ENCODE measurements around the gene WDR27. TPM values are rescaled to one million over a fixed set of nuclear protein-coding genes. Genes with fewer than 3 reads are reported as not detected.

Gene WDR27
- total and polyA plus RNA-seq, 10 of the 15 experiments (the other 5 are each of a cell fraction or from before 2014, with no cell fraction given) = 1.9 to 33.2 (median 19.0) TPM

- BruUV-seq (replicated peaks) = no TSS peak
- in situ Hi-C loops (cut with MboI) = no loop called here
- 20% methylated on average over 4 of the region's 4 CpGs for WGBS (ENCODE audit: insufficient coverage, insufficient replicate concordance, low lambda C conversion rate, missing lambda C conversion rate)
Observed at GRCh38 chr6:169409742-169410312, 292.0 kb downstream of the WDR27 start.

More at GRCh38 chr6:169409742-169410312, 292.0 kb downstream of the WDR27 start:
- Histone ChIP-seq H2AFZ (ENCODE audit: control insufficient read depth, low read depth, low read length) (no peak overlapping the region), H3K27ac (ENCODE audit: control insufficient read depth, insufficient read depth) (no peak overlapping the region), H3K9ac (ENCODE audit: control insufficient read depth, insufficient read depth, low read length) (no peak overlapping the region), H3K9me3 (replicated peaks; ENCODE audit: control insufficient read depth, insufficient read depth, low read length) (no peaks in the 10 kb centered on the region; the same call in 2 of the 3 replicates), H3K4me3 (no peak overlapping the region), H3K36me3 (ENCODE audit: control insufficient read depth in 2 of 2, insufficient read depth in 2 of 2, low read length in 1 of 2) (no peaks in the 10 kb centered on the region), H3K27me3 (replicated peaks in 1 of 2; ENCODE audit: control insufficient read depth in 2 of 2, insufficient read depth in 2 of 2, low read length in 1 of 2) (no peaks in the 10 kb centered on the region), H3K79me2 (ENCODE audit: control insufficient read depth, insufficient read depth, low read length) (no peaks in the 10 kb centered on the region), H3K4me2 (ENCODE audit: control insufficient read depth, insufficient read depth) (no peak overlapping the region), H4K20me1 (ENCODE audit: control insufficient read depth, insufficient read depth) (no peaks in the 10 kb centered on the region), H3K4me1 (ENCODE audit: control insufficient read depth, insufficient read depth, low read length) (no peaks in the 10 kb centered on the region)
- intact Hi-C loops (cut with micrococcal nuclease; ENCODE audit: unreplicated experiment) = no loop called here
- DNase-seq (ENCODE audit: low read depth, low spot score) (no peak), FAIRE-seq (no peak), ATAC-seq (no peak)
- ChIA-PET CTCF (interaction anchor here (0.8 kb wide), 1 partner anchor 8 kb away, joined by 3 read pairs; no protein-coding TSS in a partner anchor), RAD21 (ENCODE audit: unreplicated experiment) (no interaction called here), SMC1A (ENCODE audit: uncharacterized antibody, unreplicated experiment) (no interaction called here), POLR2A (no interaction called here)
- TF ChIP-seq HDAC2 (IDR thresholded peaks at IDR 0.05) (no peak), HDAC6 (IDR thresholded peaks at IDR 0.05; ENCODE audit: unreplicated experiment) (no peak), HSF1 (IDR thresholded peaks at IDR 0.05; ENCODE audit: low read depth, low read length) (no peak), E2F8 (IDR thresholded peaks at IDR 0.05; ENCODE audit: low read depth, partially characterized antibody) (no peak), CBX3 (IDR thresholded peaks at IDR 0.05; ENCODE audit: borderline replicate concordance, low read depth) (no peak), BMI1 (IDR thresholded peaks at IDR 0.05; ENCODE audit: borderline replicate concordance) (no peak), POLR2AphosphoS2 (IDR thresholded peaks at IDR 0.05; ENCODE audit: low read depth, low read length) (no peak), PKNOX1 (IDR thresholded peaks at IDR 0.05) (no peak), PAX5 (IDR thresholded peaks at IDR 0.05; ENCODE audit: borderline replicate concordance, low read depth, low read length) (no peak), POU2F2 (IDR thresholded peaks at IDR 0.05; ENCODE audit: borderline replicate concordance, low read depth, low read length) (no peak), NRF1 (conservative IDR thresholded peaks at IDR 0.05; ENCODE audit: low read depth, low read length) (no peak), STAT3 (IDR thresholded peaks at IDR 0.05; ENCODE audit: low read depth, low read length) (no peak), MYC (IDR thresholded peaks at IDR 0.05; ENCODE audit: insufficient read depth, insufficient read length, insufficient replicate concordance, low read length, severe bottlenecking) (no peak), E4F1 (IDR thresholded peaks at IDR 0.05; ENCODE audit: borderline replicate concordance, partially characterized antibody) (no peak), CEBPB (IDR thresholded peaks at IDR 0.05; ENCODE audit: borderline replicate concordance in 1 of 2, low read depth in 2 of 2, low read length in 2 of 2) (no peak), POLR2A (IDR thresholded peaks at IDR 0.05; ENCODE audit: low read depth, low read length) (no peak)
